Activated T-cell treated with anti-CD3 and anti-CD28 coated beads, Interleukin-2, amount 50 U/mL, for 1 hour (primary cell): ENCODE data around the gene PPP3R1.

Experiments
- DNase-seq: peaks from one replicate; pipeline ENCODE4 v3.0.0-alpha.2; 2020

The PPP3R1 gene

GRCh38 chr2:68230241-68231060 lies 21.9 kb downstream of the PPP3R1 start:
- DNase-seq, result no peak

GRCh38 chr2:68226794-68227193 lies 25.5 kb downstream of the PPP3R1 start:
- DNase-seq, result no peak

- DNase-seq, result no peak
Observed at GRCh38 chr2:68225119-68225632, 27.2 kb downstream of the PPP3R1 start.

- no peak for DNase-seq
Observed at GRCh38 chr2:68223419-68223818, 28.9 kb downstream of the PPP3R1 start.

- no peak for DNase-seq
Observed at GRCh38 chr2:68222287-68222686, 30.0 kb downstream of the PPP3R1 start.

- no peak for DNase-seq
Observed at GRCh38 chr2:68218343-68218901, 33.9 kb downstream of the PPP3R1 start.

- no peak for DNase-seq
Observed at GRCh38 chr2:68217729-68218128, 34.6 kb downstream of the PPP3R1 start.

- DNase-seq, result no peak
Observed at GRCh38 chr2:68216454-68217310, 35.6 kb downstream of the PPP3R1 start.

- no peak for DNase-seq
Observed at GRCh38 chr2:68214381-68214780, 38.0 kb downstream of the PPP3R1 start.

GRCh38 chr2:68206793-68207192 lies 45.5 kb downstream of the PPP3R1 start:
- DNase-seq, result no peak

GRCh38 chr2:68203587-68203986 lies 48.7 kb downstream of the PPP3R1 start:
- DNase-seq, result no peak

- DNase-seq, result no peak
Observed at GRCh38 chr2:68200157-68200787, 52.1 kb downstream of the PPP3R1 start.

GRCh38 chr2:68196120-68196716 lies 56.1 kb downstream of the PPP3R1 start:
- no peak for DNase-seq

GRCh38 chr2:68195096-68195495 lies 57.2 kb downstream of the PPP3R1 start:
- no peak for DNase-seq

GRCh38 chr2:68193787-68194372 lies 58.5 kb downstream of the PPP3R1 start:
- no peak for DNase-seq

- DNase-seq, result no peak
Observed at GRCh38 chr2:68193144-68193543, 59.2 kb downstream of the PPP3R1 start.

- DNase-seq, result no peak
Observed at GRCh38 chr2:68190991-68191731, 61.2 kb downstream of the PPP3R1 start.

- DNase-seq, result no peak
Observed at GRCh38 chr2:68189991-68190784, 62.1 kb downstream of the PPP3R1 start.

- no peak for DNase-seq
Observed at GRCh38 chr2:68188831-68189230, 63.5 kb downstream of the PPP3R1 start.

- DNase-seq, result no peak
Observed at GRCh38 chr2:68187329-68187728, 65.0 kb downstream of the PPP3R1 start.
